Upper lobe of left lung (tissue), 4 donors: ENCODE measurements around the gene NOL6.

Source experiments
- CTCF ChIP-seq, 6 experiments: fragments of 450-650 bp in 4 of 6; fragments of 200-600 bp in 2 of 6; sonication (generic) in 2 of 6; IDR thresholded peaks; one replicate each; pipeline ENCODE4 v1.5.1; 2016 to 2019; ENCODE audit warnings: antibody characterized with exemption in 6 of 6
- EP300 ChIP-seq, 4 donors: sonication (generic); formaldehyde crosslinking; IDR thresholded peaks; one replicate each; pipeline ENCODE4 v1.5.1; 2017; ENCODE audit warnings: antibody characterized with exemption in 4 of 4, control low read depth in 2 of 4
- POLR2AphosphoS5 ChIP-seq, 2 donors: sonication (generic); formaldehyde crosslinking; IDR thresholded peaks; one replicate each; pipeline ENCODE4 v1.5.1; 2017; ENCODE audit warnings: antibody characterized with exemption in 2 of 2

- TF ChIP-seq CTCF (IDR thresholded peaks at IDR 0.05) (no peak), POLR2AphosphoS5 (IDR thresholded peaks at IDR 0.05) (no peak), EP300 (IDR thresholded peaks at IDR 0.05) (no peak)
These were observed 4.7 kb downstream of the NOL6 start for GRCh38 chr9:33468797-33469621.
